Transverse colon (tissue), 4 donors: ENCODE results near the gene INPP4B.

ENCODE experiments used
- POLR2A ChIP-seq: fragments of 450-650 bp; IDR thresholded peaks from one replicate; pipeline ENCODE4 v1.6.1; 2016; ENCODE audit warnings: antibody characterized with exemption, mild to moderate bottlenecking, moderate library complexity
- POLR2AphosphoS5 ChIP-seq, 3 donors: sonication (generic); formaldehyde crosslinking; IDR thresholded peaks; one replicate each; pipeline ENCODE4 v1.6.1; 2016; ENCODE audit warnings: antibody characterized with exemption in 3 of 3
- TF ChIP-seq, protein P1 (sequence below), 5 experiments: fragments of 200-600 bp in 3 of 5; fragments of 450-650 bp in 2 of 5; sonication (generic) in 3 of 5; IDR thresholded peaks; 1 replicate in 2 of 5; 2 replicates in 3 of 5; pipeline ENCODE4 v1.5.1; 2016 to 2017; ENCODE audit warnings: antibody characterized with exemption in 5 of 5, inconsistent platforms in 3 of 5, mild to moderate bottlenecking in 2 of 5, moderate library complexity in 1 of 5

DNA sequence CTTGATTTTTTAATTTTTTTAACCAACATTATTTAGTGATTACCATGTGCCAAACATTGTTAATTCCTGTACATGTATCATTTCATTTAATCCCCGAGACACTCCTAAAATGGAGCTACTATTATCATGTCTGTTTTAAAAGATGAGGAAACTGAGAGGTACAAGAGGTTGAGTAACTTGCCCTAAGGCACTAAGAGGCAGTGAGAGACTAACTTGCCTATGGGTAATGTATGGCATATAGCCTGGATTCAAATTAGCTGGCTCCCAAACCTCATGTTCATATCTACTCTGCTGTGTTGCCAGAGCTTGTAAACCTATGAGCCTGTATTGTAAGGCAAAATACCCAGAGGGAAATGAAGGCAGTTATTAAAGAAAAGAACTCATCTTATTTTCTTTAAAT lies 766.1 kb downstream of the INPP4B start:
- TF ChIP-seq, protein P1, sequence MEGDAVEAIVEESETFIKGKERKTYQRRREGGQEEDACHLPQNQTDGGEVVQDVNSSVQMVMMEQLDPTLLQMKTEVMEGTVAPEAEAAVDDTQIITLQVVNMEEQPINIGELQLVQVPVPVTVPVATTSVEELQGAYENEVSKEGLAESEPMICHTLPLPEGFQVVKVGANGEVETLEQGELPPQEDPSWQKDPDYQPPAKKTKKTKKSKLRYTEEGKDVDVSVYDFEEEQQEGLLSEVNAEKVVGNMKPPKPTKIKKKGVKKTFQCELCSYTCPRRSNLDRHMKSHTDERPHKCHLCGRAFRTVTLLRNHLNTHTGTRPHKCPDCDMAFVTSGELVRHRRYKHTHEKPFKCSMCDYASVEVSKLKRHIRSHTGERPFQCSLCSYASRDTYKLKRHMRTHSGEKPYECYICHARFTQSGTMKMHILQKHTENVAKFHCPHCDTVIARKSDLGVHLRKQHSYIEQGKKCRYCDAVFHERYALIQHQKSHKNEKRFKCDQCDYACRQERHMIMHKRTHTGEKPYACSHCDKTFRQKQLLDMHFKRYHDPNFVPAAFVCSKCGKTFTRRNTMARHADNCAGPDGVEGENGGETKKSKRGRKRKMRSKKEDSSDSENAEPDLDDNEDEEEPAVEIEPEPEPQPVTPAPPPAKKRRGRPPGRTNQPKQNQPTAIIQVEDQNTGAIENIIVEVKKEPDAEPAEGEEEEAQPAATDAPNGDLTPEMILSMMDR (IDR thresholded peaks at IDR 0.05), result no peak
- TF ChIP-seq POLR2A, result no peak
- TF ChIP-seq POLR2AphosphoS5 (IDR thresholded peaks at IDR 0.05), result no peak
